ENCODE results near the gene CERT1.
A peak's percentile ranks its signal among the peaks of the same experiment; 100 is the strongest.

Gene CERT1

GRCh38 chr5:75481024-75481423 is 30.4 kb downstream of the CERT1 start:
- no peak for ATAC-seq (ENCODE audit: low read depth)
- H3K36me3 Mint-ChIP-seq, result peaks cover 48% of the 10 kb centered on the region
- H3K4me3 Mint-ChIP-seq, result no peak overlapping the region
- peaks cover 11% of the 10 kb centered on the region for H3K9me3 Mint-ChIP-seq
- no peak for DNase-seq (ENCODE audit: low spot score in 2 of 2)
- no peaks in the 10 kb centered on the region for H3K27me3 Mint-ChIP-seq
- H3K4me1 Mint-ChIP-seq, result peaks cover 28% of the 10 kb centered on the region
- no peak overlapping the region for H3K27ac Mint-ChIP-seq

GRCh38 chr5:75475364-75475763 is 36.1 kb downstream of the CERT1 start:
- Mint-ChIP-seq H3K4me1 (peaks cover 9% of the 10 kb centered on the region), H3K27ac (peak overlapping the region; percentile 35), H3K9me3 (peaks cover 7% of the 10 kb centered on the region), H3K36me3 (peaks cover 42% of the 10 kb centered on the region), H3K27me3 (no peaks in the 10 kb centered on the region), H3K4me3 (no peak overlapping the region)
- ATAC-seq (ENCODE audit: low read depth) (no peak), DNase-seq (ENCODE audit: low spot score in 2 of 2) (no peak)

- H3K27me3 Mint-ChIP-seq, result no peaks in the 10 kb centered on the region
- no peak for ATAC-seq (ENCODE audit: low read depth)
- peaks cover 18% of the 10 kb centered on the region for H3K9me3 Mint-ChIP-seq
- peaks cover 43% of the 10 kb centered on the region for H3K36me3 Mint-ChIP-seq
- H3K27ac Mint-ChIP-seq, result no peak overlapping the region
- no peak for DNase-seq (ENCODE audit: low spot score in 2 of 2)
- peaks cover 6% of the 10 kb centered on the region for H3K4me1 Mint-ChIP-seq
- no peak overlapping the region for H3K4me3 Mint-ChIP-seq
Observed at GRCh38 chr5:75473463-75473862, 38.0 kb downstream of the CERT1 start.

- no peak for DNase-seq (ENCODE audit: low spot score in 2 of 2)
- Mint-ChIP-seq H3K27me3 (no peaks in the 10 kb centered on the region), H3K4me1 (peaks cover 6% of the 10 kb centered on the region), H3K36me3 (peaks cover 45% of the 10 kb centered on the region), H3K4me3 (no peak overlapping the region), H3K27ac (no peak overlapping the region), H3K9me3 (peaks cover 18% of the 10 kb centered on the region)
- no peak for ATAC-seq (ENCODE audit: low read depth)
Observed at GRCh38 chr5:75472973-75473372, 38.5 kb downstream of the CERT1 start.

- H3K4me3 Mint-ChIP-seq, result no peak overlapping the region
- ATAC-seq (ENCODE audit: low read depth), result no peak
- H3K4me1 Mint-ChIP-seq, result peaks cover 12% of the 10 kb centered on the region
- DNase-seq (ENCODE audit: low spot score in 2 of 2), result no peak
- peaks cover 20% of the 10 kb centered on the region for H3K9me3 Mint-ChIP-seq
- no peak overlapping the region for H3K27ac Mint-ChIP-seq
- peaks cover 46% of the 10 kb centered on the region for H3K36me3 Mint-ChIP-seq
- no peaks in the 10 kb centered on the region for H3K27me3 Mint-ChIP-seq
Observed at GRCh38 chr5:75471193-75471592, 40.2 kb downstream of the CERT1 start.

GRCh38 chr5:75469017-75469416 is 42.4 kb downstream of the CERT1 start:
- Mint-ChIP-seq H3K36me3 (peaks cover 42% of the 10 kb centered on the region), H3K4me3 (no peak overlapping the region), H3K27ac (no peak overlapping the region), H3K9me3 (peaks cover 20% of the 10 kb centered on the region), H3K27me3 (no peaks in the 10 kb centered on the region), H3K4me1 (peaks cover 22% of the 10 kb centered on the region)
- no peak for DNase-seq (ENCODE audit: low spot score in 2 of 2)
- ATAC-seq (ENCODE audit: low read depth), result no peak

GRCh38 chr5:75468593-75468992 is 42.8 kb downstream of the CERT1 start:
- peaks cover 43% of the 10 kb centered on the region for H3K36me3 Mint-ChIP-seq
- ATAC-seq (ENCODE audit: low read depth) (no peak), DNase-seq (ENCODE audit: low spot score in 2 of 2) (no peak)
- H3K9me3 Mint-ChIP-seq, result peaks cover 20% of the 10 kb centered on the region
- no peak overlapping the region for H3K27ac Mint-ChIP-seq
- no peaks in the 10 kb centered on the region for H3K27me3 Mint-ChIP-seq
- no peak overlapping the region for H3K4me3 Mint-ChIP-seq
- peaks cover 26% of the 10 kb centered on the region for H3K4me1 Mint-ChIP-seq

- H3K9me3 Mint-ChIP-seq, result peaks cover 18% of the 10 kb centered on the region
- no peak overlapping the region for H3K4me3 Mint-ChIP-seq
- H3K4me1 Mint-ChIP-seq, result peaks cover 35% of the 10 kb centered on the region
- ATAC-seq (ENCODE audit: low read depth) (no peak), DNase-seq (ENCODE audit: low spot score in 2 of 2) (no peak)
- H3K27ac Mint-ChIP-seq, result no peak overlapping the region
- H3K36me3 Mint-ChIP-seq, result peaks cover 34% of the 10 kb centered on the region
- no peaks in the 10 kb centered on the region for H3K27me3 Mint-ChIP-seq
Observed at GRCh38 chr5:75466006-75466716, 45.3 kb downstream of the CERT1 start.

- no peak for ATAC-seq (ENCODE audit: low read depth)
- Mint-ChIP-seq H3K27ac (no peak overlapping the region), H3K36me3 (peaks cover 27% of the 10 kb centered on the region), H3K4me3 (no peak overlapping the region), H3K27me3 (no peaks in the 10 kb centered on the region), H3K9me3 (peaks cover 13% of the 10 kb centered on the region), H3K4me1 (peaks cover 39% of the 10 kb centered on the region)
- no peak for DNase-seq (ENCODE audit: low spot score in 2 of 2)
Observed at GRCh38 chr5:75465480-75465879, 45.9 kb downstream of the CERT1 start.

- Mint-ChIP-seq H3K9me3 (peaks cover 3% of the 10 kb centered on the region), H3K27me3 (no peaks in the 10 kb centered on the region), H3K4me1 (peaks cover 40% of the 10 kb centered on the region), H3K36me3 (peaks cover 23% of the 10 kb centered on the region), H3K27ac (peak overlapping the region; percentile 18), H3K4me3 (no peak overlapping the region)
- no peak for DNase-seq (ENCODE audit: low spot score in 2 of 2)
- ATAC-seq (ENCODE audit: low read depth), result no peak
Observed at GRCh38 chr5:75463726-75464125, 47.7 kb downstream of the CERT1 start.

- Mint-ChIP-seq H3K27ac (peak overlapping the region; percentile 51), H3K4me1 (peaks cover 39% of the 10 kb centered on the region), H3K27me3 (no peaks in the 10 kb centered on the region), H3K9me3 (no peaks in the 10 kb centered on the region), H3K36me3 (peaks cover 25% of the 10 kb centered on the region), H3K4me3 (no peak overlapping the region)
- DNase-seq (ENCODE audit: low spot score in 2 of 2) (no peak), ATAC-seq (ENCODE audit: low read depth) (peak; percentile 31)
Observed at GRCh38 chr5:75461679-75462078, 49.8 kb downstream of the CERT1 start.

GRCh38 chr5:75460942-75461610 is 50.4 kb downstream of the CERT1 start:
- peaks cover 24% of the 10 kb centered on the region for H3K36me3 Mint-ChIP-seq
- peak overlapping the region; percentile 21 for H3K4me3 Mint-ChIP-seq
- peaks cover 34% of the 10 kb centered on the region for H3K4me1 Mint-ChIP-seq
- H3K27me3 Mint-ChIP-seq, result no peaks in the 10 kb centered on the region
- ATAC-seq (ENCODE audit: low read depth) (peak; percentile 95), DNase-seq (ENCODE audit: low spot score in 2 of 2) (peak; percentile 12 to 15)
- H3K27ac Mint-ChIP-seq, result peak overlapping the region; percentile 51
- H3K9me3 Mint-ChIP-seq, result no peaks in the 10 kb centered on the region

GRCh38 chr5:75460532-75460931 is 50.9 kb downstream of the CERT1 start:
- H3K27me3 Mint-ChIP-seq, result no peaks in the 10 kb centered on the region
- H3K27ac Mint-ChIP-seq, result peak overlapping the region; percentile 51
- peaks cover 32% of the 10 kb centered on the region for H3K4me1 Mint-ChIP-seq
- DNase-seq (ENCODE audit: low spot score in 2 of 2) (no peak), ATAC-seq (ENCODE audit: low read depth) (no peak)
- peaks cover 27% of the 10 kb centered on the region for H3K36me3 Mint-ChIP-seq
- no peak overlapping the region for H3K4me3 Mint-ChIP-seq
- H3K9me3 Mint-ChIP-seq, result no peaks in the 10 kb centered on the region

- H3K4me1 Mint-ChIP-seq, result peaks cover 19% of the 10 kb centered on the region
- peaks cover 40% of the 10 kb centered on the region for H3K36me3 Mint-ChIP-seq
- no peak overlapping the region for H3K27ac Mint-ChIP-seq
- no peak for ATAC-seq (ENCODE audit: low read depth)
- no peak overlapping the region for H3K4me3 Mint-ChIP-seq
- no peaks in the 10 kb centered on the region for H3K27me3 Mint-ChIP-seq
- DNase-seq (ENCODE audit: low spot score in 2 of 2), result no peak
- H3K9me3 Mint-ChIP-seq, result no peaks in the 10 kb centered on the region
Observed at GRCh38 chr5:75457691-75458090, 53.7 kb downstream of the CERT1 start.

GRCh38 chr5:75457161-75457560 is 54.3 kb downstream of the CERT1 start:
- peaks cover 36% of the 10 kb centered on the region for H3K36me3 Mint-ChIP-seq
- ATAC-seq (ENCODE audit: low read depth) (no peak), DNase-seq (ENCODE audit: low spot score in 2 of 2) (no peak)
- H3K9me3 Mint-ChIP-seq, result no peaks in the 10 kb centered on the region
- no peak overlapping the region for H3K27ac Mint-ChIP-seq
- no peak overlapping the region for H3K4me3 Mint-ChIP-seq
- peaks cover 19% of the 10 kb centered on the region for H3K4me1 Mint-ChIP-seq
- H3K27me3 Mint-ChIP-seq, result no peaks in the 10 kb centered on the region

Measured in memory B cell (primary cell).